Epithelial cell of proximal tubule (primary cell): ENCODE results near the gene R3HCC1L. TPM values are rescaled to one million over a fixed set of nuclear protein-coding genes. Genes with fewer than 3 reads are reported as not detected.

Experiments used
- DNase-seq: peaks from one replicate; pipeline ENCODE4 v3.0.0-alpha.2; 2011; ENCODE audit warnings: low read depth
- H3K4me3 ChIP-seq: 2 replicates; pipeline ENCODE4 v1.5.1; 2011; ENCODE audit warnings: low read depth, mild to moderate bottlenecking, low read length
- total RNA-seq: library from RNA; depleted of rRNA; stranded (reverse); fragments of >200 nt; gene quantifications from 2 replicates; pipeline ENCODE4 v1.2.3, GENCODE V29; 2015
- TF ChIP-seq, protein P1 (sequence below): conservative IDR thresholded peaks from 2 replicates; pipeline ENCODE4 v1.5.1; 2012; ENCODE audit warnings: low read depth, mild to moderate bottlenecking, low read length

R3HCC1L gene
- total RNA-seq, 1 donor from 2014 or later, result 8.6 TPM

DNA sequence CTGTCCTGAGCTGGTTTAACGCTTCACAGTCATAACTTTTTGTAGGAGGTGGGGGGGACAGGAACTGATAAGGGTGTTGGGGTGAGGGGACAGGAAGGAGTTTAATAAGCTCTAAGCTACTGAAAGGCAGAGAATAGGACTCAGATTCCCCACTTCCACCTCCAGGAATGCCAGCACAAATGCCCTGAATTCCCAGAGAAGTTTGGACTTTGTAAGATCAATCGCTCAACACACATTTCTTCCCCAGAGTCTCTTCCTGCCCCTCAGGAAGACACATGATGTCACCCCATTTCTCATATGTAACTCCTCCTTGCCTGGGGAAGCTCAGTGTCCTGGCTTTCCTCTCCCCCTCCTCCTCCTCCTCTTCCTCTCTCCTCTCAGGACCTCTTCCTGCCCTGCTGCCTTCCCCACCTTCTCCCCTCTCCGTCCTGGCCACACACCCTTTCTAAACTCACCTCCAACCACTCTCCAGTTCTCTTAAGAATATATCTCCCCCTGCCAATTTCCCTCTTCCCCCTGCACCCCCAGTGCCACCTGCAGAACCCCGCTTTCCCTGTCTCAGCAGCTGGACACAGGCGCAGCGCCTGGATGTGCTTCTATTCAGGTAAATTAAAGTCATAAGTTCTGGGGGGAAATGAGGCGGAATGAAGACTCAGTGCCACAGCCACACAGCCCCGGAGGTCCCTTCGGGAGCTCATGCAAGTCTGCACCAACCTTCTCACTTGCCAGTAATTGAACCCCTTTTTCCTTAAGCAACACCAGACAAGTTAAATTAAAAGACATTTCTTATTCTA is 138.8 kb downstream of the R3HCC1L start:
- TF ChIP-seq, protein P1, sequence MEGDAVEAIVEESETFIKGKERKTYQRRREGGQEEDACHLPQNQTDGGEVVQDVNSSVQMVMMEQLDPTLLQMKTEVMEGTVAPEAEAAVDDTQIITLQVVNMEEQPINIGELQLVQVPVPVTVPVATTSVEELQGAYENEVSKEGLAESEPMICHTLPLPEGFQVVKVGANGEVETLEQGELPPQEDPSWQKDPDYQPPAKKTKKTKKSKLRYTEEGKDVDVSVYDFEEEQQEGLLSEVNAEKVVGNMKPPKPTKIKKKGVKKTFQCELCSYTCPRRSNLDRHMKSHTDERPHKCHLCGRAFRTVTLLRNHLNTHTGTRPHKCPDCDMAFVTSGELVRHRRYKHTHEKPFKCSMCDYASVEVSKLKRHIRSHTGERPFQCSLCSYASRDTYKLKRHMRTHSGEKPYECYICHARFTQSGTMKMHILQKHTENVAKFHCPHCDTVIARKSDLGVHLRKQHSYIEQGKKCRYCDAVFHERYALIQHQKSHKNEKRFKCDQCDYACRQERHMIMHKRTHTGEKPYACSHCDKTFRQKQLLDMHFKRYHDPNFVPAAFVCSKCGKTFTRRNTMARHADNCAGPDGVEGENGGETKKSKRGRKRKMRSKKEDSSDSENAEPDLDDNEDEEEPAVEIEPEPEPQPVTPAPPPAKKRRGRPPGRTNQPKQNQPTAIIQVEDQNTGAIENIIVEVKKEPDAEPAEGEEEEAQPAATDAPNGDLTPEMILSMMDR, result no peak
- no peak for DNase-seq

DNA sequence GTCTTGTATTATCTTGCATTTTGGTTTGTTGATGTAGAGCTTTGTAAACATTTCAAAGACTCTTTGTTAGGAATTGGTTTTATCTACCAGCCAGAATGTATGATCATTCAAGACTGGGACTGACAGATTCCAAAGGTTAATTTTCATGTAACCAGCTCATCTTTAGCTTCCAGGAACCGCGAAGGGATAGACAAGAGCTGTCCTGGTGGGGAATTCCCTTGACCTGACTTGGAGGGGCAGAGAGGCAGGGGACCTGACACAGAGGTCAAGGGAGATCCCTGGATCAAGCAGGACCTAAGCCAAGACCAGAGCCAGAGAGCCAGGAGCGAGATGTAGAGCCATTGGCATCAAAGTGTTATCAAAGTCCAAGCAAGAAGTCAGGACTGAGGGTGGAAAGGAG is 140.1 kb downstream of the R3HCC1L start:
- DNase-seq, result no peak
- TF ChIP-seq, protein P1, result no peak
- no peak overlapping the region for H3K4me3 ChIP-seq

More for the DNA sequence above, 138.8 kb downstream of the R3HCC1L start:
- no peak overlapping the region for H3K4me3 ChIP-seq

- TF ChIP-seq, protein P1, result no peak
- DNase-seq, result no peak
Observed at GRCh38 chr10:98276311-98276710, 141.9 kb downstream of the R3HCC1L start.

GRCh38 chr10:98285416-98285815 is 151.0 kb downstream of the R3HCC1L start:
- H3K4me3 ChIP-seq, result no peak overlapping the region
- TF ChIP-seq, protein P1, result no peak
- no peak for DNase-seq

More at GRCh38 chr10:98276311-98276710, 141.9 kb downstream of the R3HCC1L start:
- no peak overlapping the region for H3K4me3 ChIP-seq

GRCh38 chr10:98286419-98286818 is 152.0 kb downstream of the R3HCC1L start:
- TF ChIP-seq, protein P1, result no peak
- H3K4me3 ChIP-seq, result no peak overlapping the region
- no peak for DNase-seq

- TF ChIP-seq, protein P1, result no peak
- DNase-seq, result no peak
- H3K4me3 ChIP-seq, result no peak overlapping the region
Observed at GRCh38 chr10:98287321-98287720, 152.9 kb downstream of the R3HCC1L start.

DNA sequence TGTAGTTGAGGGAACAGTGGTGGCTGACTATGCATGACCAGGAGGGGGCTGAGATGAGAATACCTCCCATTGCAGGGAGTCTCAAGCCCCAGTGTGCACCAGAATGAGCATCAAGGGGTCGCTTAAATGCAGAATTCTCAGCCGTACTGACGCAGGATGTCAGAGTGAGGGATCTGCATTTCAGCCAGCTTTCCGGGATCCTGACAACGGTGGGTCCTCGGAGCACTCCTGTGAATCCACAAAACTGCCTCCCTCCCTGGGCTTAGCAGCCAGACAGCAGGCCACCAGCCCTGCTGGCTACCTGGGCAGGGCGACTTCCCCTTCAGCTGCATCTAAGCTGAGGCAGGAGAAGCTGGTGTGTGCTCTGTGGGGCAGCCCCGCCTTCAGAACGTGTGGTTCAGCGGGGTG is 155.3 kb downstream of the R3HCC1L start:
- H3K4me3 ChIP-seq, result no peak overlapping the region
- no peak for DNase-seq
- TF ChIP-seq, protein P1, result no peak
